RWPE1 (cell line): ENCODE measurements around the gene SIK3.

Experiments
- CTCF ChIA-PET: fragments of 350-600 bp; sonication (Branson Sonifier 250); formaldehyde crosslinking; extraction: SDS; loops from one replicate; lab custom pipeline; 2021; lab: Yijun Ruan, JAX
- POLR2A ChIA-PET: fragments of 400-600 bp; formaldehyde crosslinking; extraction: SDS; loops from one replicate; lab custom pipeline; 2020; ENCODE audit warnings: antibody characterized with exemption; ENCODE audit not compliant: low non-redundant PET; lab: Yijun Ruan, JAX
- DNase-seq: peaks from one replicate; pipeline ENCODE4 v3.0.0; 2012; ENCODE audit warnings: low spot score
- H3K27ac ChIP-seq: fragments of 450-650 bp; 2 replicates; pipeline ENCODE4 v1.5.1; 2017
- TF ChIP-seq, protein P1 (sequence below): fragments of 450-650 bp; conservative IDR thresholded peaks from 2 replicates; pipeline ENCODE4 v1.5.1; 2017; ENCODE audit warnings: low read depth, mild to moderate bottlenecking

The SIK3 gene

DNA sequence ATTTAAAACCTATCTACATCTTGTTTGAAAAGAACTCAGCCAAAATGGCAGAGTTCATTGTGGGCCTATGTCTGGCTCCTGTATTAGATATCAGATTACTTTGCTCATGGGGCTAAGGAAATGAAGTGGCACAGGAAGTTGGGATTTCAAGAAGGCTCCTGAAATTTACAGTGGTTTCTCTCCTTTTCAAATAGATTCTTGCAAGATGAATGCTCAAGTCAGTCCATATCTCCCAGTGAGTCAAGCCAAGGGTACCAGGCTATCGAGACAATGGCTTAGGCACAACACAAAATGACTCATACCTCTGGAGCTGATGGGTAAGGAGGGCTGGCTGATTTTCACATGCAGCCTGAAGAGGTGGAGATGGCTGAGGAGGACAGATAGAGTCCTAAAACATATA is 236.7 kb downstream of the SIK3 start:
- CTCF ChIA-PET = no interaction called here
- TF ChIP-seq, protein P1, sequence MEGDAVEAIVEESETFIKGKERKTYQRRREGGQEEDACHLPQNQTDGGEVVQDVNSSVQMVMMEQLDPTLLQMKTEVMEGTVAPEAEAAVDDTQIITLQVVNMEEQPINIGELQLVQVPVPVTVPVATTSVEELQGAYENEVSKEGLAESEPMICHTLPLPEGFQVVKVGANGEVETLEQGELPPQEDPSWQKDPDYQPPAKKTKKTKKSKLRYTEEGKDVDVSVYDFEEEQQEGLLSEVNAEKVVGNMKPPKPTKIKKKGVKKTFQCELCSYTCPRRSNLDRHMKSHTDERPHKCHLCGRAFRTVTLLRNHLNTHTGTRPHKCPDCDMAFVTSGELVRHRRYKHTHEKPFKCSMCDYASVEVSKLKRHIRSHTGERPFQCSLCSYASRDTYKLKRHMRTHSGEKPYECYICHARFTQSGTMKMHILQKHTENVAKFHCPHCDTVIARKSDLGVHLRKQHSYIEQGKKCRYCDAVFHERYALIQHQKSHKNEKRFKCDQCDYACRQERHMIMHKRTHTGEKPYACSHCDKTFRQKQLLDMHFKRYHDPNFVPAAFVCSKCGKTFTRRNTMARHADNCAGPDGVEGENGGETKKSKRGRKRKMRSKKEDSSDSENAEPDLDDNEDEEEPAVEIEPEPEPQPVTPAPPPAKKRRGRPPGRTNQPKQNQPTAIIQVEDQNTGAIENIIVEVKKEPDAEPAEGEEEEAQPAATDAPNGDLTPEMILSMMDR = no peak
- POLR2A ChIA-PET = no interaction called here
- DNase-seq = peak; percentile 26
- H3K27ac ChIP-seq = no peak overlapping the region

DNA sequence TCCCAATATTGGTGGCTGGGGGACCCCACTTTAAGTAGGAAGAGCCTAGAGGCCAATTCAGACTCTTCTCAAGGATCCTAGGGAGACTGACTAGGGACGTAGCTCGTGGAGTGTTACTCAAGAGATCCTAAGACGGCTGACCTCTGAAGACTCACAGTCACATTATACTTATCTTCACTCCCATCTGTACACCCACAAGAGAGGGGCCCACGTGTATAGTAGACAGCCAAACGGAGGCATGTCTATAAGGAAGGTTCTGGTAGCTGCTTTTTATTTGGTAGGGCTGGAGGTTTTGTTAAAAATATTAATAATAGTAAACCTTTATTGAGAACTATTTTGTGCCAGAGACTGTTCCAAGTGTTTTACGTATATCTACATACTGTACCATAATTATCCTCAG is 237.9 kb downstream of the SIK3 start:
- CTCF ChIA-PET = no interaction called here
- DNase-seq = no peak
- TF ChIP-seq, protein P1 = no peak
- POLR2A ChIA-PET = no interaction called here
- no peak overlapping the region for H3K27ac ChIP-seq

DNA sequence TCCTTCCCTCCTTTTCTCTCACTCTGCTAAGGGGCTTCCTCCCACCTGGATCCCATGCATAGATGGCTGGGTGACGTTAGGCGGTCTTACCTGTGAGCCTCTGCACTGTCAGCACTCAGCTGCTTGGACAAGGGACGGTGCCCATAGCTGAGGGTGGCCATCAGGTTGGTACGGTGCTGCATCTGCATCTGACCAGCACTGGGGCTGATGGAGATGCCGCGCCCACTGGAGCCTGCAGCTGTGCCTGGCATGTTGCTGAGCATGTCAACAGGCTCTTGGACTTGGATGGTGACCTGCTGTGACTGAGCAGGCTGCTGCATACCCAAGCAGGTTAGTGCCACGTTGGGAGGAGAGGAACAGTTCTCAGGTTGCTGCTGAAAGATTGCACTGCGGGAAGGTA is 239.1 kb downstream of the SIK3 start:
- no peak overlapping the region for H3K27ac ChIP-seq
- DNase-seq = no peak
- CTCF ChIA-PET = interaction anchor here (0.7 kb wide), 1 partner anchor 23 kb away, joined by 4 read pairs; no protein-coding TSS in a partner anchor
- POLR2A ChIA-PET = no interaction called here
- TF ChIP-seq, protein P1 = no peak

DNA sequence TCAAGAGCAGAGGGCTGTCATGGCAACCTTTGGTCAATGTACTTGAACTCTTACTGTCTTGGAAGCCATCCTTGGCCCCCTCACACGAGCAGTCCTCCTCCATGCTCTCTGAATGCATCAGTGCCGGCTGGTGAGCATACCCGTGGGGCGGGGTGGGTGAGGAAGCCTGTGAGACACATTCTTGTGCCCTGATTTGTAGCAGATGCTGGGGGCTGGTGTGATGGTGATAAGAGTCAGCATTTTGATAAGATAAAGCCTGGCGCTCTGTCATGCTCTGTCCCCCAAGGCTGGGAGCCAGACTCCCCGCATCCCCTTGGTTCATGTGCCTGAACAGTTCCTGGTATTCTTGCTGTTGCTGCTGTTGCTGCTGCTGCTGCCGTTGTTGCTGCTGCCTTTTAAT is 240.3 kb downstream of the SIK3 start:
- TF ChIP-seq, protein P1 = no peak
- no peak for DNase-seq
- H3K27ac ChIP-seq = no peak overlapping the region
- POLR2A ChIA-PET = no interaction called here
- CTCF ChIA-PET = interaction anchor here (0.6 kb wide), 1 partner anchor 166 kb away, joined by 3 read pairs; no protein-coding TSS in a partner anchor

DNA sequence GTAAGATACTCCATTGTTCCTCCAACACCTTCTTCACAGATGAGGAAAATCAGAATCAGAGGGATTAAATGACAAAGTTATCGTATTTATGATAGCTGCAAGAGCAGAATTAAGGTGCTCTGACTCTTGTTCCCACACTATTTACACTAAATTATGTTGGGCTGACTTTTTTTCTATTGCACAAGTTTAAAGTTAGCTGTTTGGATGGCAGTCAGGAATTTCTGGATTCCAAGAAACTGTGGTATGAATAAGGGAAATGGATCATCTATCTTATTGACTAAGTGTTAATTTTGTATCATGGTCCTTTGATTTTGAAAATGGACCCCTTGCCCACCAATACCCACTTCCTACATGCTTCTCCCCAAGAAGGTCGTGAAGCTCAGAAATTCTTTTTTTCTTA is 240.9 kb downstream of the SIK3 start:
- no peak for DNase-seq
- ChIA-PET CTCF (interaction anchor here (0.6 kb wide), 1 partner anchor 444 kb away, joined by 5 read pairs; no protein-coding TSS in a partner anchor), POLR2A (no interaction called here)
- no peak overlapping the region for H3K27ac ChIP-seq
- TF ChIP-seq, protein P1 = no peak

DNA sequence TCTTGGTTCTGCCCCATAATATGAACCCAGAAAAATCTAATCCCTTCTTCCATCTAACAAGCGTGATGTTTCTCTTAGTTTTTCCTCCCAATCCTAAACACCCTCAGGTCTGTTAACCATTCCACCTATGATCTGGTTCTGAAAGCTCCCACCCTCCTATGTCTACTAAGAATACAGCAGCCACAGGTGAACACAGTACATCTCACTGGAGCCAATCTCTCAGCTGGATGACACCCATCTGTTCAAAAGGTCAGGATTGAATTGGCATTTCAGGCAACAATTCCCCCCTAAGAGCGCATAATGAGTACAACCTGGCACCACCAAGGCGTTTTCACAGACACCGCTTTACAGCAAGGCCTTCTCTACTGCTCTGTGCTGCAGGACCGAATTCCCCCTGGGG is 241.8 kb downstream of the SIK3 start:
- H3K27ac ChIP-seq = no peak overlapping the region
- ChIA-PET CTCF (no interaction called here), POLR2A (no interaction called here)
- no peak for DNase-seq
- TF ChIP-seq, protein P1 = no peak
